ENCODE measurements around the gene EPB41. TPM values are rescaled to one million over a fixed set of nuclear protein-coding genes. Genes with fewer than 3 reads are reported as not detected.
A peak's percentile ranks its signal among the peaks of the same experiment; 100 is the strongest.

The EPB41 gene
- total and polyA plus RNA-seq, 9 of the 15 experiments (the other 6 are each of a cell fraction or from before 2014, with no cell fraction given), result 3.7 to 213 (median 141) TPM

- TF ChIP-seq BCLAF1 (IDR thresholded peaks at IDR 0.05; ENCODE audit: borderline replicate concordance in 1 of 2, control insufficient read depth in 1 of 2, low read depth in 2 of 2, low read length in 1 of 2) (no peak; a peak in 1 of 4 replicates), ZNF644 (tag; IDR thresholded peaks at IDR 0.05; ENCODE audit: low read depth) (peak; percentile 79; the same call in 1 of the 2 replicates), ZNF347 (CRISPR knock-in tag; IDR thresholded peaks at IDR 0.05; ENCODE audit: low read depth) (no peak), SRSF9 (IDR thresholded peaks at IDR 0.05; ENCODE audit: borderline replicate concordance, low read depth, low read length) (no peak), RERE (CRISPR knock-in tag; IDR thresholded peaks at IDR 0.05; ENCODE audit: borderline replicate concordance) (no peak), SMAD3 (CRISPR knock-in tag; conservative IDR thresholded peaks at IDR 0.05) (no peak; the same call in 1 of the 2 replicates), SRSF7 (optimal IDR thresholded peaks at IDR 0.05; ENCODE audit: low read depth, low read length) (no peak), SMC3 (conservative IDR thresholded peaks at IDR 0.05; ENCODE audit: insufficient read depth, low read depth, low read length) (no peak), ZNF79 (CRISPR knock-in tag; IDR thresholded peaks at IDR 0.05; ENCODE audit: low read depth) (no peak), KAT7 (CRISPR knock-in tag; IDR thresholded peaks at IDR 0.05; ENCODE audit: borderline replicate concordance) (peak; percentile 74; the same call in 1 of the 2 replicates), YY1 (IDR thresholded peaks at IDR 0.05; ENCODE audit: borderline replicate concordance in 1 of 3, control insufficient read depth in 1 of 3, extremely low read depth in 1 of 3, insufficient read depth in 3 of 3, insufficient read length in 1 of 3, insufficient replicate concordance in 2 of 3, low read depth in 1 of 3, low read length in 2 of 3) (peak in 2 of 3 experiments; percentile 42 to 75), HMG20B (CRISPR knock-in tag; IDR thresholded peaks at IDR 0.05) (no peak), ZBTB43 (CRISPR knock-in tag; IDR thresholded peaks at IDR 0.05) (no peak), ETS2 (tag; IDR thresholded peaks at IDR 0.05; ENCODE audit: borderline replicate concordance, poor library complexity, severe bottlenecking) (no peak), ESRRB (CRISPR knock-in tag; IDR thresholded peaks at IDR 0.05; ENCODE audit: borderline replicate concordance) (no peak)
Observed at GRCh38 chr1:28926629-28927265, 12.4 kb downstream of the EPB41 start (continued).
